ENCODE measurements around the gene ZCCHC4.

The ZCCHC4 gene

DNA sequence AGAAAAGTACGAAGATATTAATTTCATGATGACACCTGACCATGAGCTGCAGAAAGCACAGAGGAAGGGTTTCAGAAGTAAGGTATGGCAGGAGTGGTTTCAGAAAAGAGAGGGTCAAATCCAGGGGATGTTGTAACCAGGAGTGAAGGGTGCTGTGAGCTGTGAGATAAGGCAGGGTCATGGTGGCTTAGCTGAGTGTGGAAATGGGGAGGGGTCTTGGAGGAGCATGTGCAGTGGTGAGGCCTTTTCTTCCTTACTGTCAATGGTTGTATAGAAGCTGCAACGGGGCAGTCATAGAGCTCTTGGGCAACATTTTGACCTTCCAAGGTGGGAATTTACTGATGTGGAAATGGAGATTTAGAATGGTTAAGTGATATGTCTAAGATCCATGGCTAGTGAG lies 67.0 kb downstream of the ZCCHC4 start:
- TF ChIP-seq, protein P1, sequence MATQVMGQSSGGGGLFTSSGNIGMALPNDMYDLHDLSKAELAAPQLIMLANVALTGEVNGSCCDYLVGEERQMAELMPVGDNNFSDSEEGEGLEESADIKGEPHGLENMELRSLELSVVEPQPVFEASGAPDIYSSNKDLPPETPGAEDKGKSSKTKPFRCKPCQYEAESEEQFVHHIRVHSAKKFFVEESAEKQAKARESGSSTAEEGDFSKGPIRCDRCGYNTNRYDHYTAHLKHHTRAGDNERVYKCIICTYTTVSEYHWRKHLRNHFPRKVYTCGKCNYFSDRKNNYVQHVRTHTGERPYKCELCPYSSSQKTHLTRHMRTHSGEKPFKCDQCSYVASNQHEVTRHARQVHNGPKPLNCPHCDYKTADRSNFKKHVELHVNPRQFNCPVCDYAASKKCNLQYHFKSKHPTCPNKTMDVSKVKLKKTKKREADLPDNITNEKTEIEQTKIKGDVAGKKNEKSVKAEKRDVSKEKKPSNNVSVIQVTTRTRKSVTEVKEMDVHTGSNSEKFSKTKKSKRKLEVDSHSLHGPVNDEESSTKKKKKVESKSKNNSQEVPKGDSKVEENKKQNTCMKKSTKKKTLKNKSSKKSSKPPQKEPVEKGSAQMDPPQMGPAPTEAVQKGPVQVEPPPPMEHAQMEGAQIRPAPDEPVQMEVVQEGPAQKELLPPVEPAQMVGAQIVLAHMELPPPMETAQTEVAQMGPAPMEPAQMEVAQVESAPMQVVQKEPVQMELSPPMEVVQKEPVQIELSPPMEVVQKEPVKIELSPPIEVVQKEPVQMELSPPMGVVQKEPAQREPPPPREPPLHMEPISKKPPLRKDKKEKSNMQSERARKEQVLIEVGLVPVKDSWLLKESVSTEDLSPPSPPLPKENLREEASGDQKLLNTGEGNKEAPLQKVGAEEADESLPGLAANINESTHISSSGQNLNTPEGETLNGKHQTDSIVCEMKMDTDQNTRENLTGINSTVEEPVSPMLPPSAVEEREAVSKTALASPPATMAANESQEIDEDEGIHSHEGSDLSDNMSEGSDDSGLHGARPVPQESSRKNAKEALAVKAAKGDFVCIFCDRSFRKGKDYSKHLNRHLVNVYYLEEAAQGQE (IDR thresholded peaks at IDR 0.05; ENCODE audit: insufficient replicate concordance, low read depth) = no peak
- TF ChIP-seq, protein P2, sequence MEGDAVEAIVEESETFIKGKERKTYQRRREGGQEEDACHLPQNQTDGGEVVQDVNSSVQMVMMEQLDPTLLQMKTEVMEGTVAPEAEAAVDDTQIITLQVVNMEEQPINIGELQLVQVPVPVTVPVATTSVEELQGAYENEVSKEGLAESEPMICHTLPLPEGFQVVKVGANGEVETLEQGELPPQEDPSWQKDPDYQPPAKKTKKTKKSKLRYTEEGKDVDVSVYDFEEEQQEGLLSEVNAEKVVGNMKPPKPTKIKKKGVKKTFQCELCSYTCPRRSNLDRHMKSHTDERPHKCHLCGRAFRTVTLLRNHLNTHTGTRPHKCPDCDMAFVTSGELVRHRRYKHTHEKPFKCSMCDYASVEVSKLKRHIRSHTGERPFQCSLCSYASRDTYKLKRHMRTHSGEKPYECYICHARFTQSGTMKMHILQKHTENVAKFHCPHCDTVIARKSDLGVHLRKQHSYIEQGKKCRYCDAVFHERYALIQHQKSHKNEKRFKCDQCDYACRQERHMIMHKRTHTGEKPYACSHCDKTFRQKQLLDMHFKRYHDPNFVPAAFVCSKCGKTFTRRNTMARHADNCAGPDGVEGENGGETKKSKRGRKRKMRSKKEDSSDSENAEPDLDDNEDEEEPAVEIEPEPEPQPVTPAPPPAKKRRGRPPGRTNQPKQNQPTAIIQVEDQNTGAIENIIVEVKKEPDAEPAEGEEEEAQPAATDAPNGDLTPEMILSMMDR (IDR thresholded peaks at IDR 0.05; ENCODE audit: insufficient read depth, low read length) = no peak
- TF ChIP-seq SPI1 (IDR thresholded peaks at IDR 0.05; ENCODE audit: borderline replicate concordance, low read depth) (no peak), GABPA (IDR thresholded peaks at IDR 0.05; ENCODE audit: low read depth) (no peak), POLR2AphosphoS5 (IDR thresholded peaks at IDR 0.05; ENCODE audit: low read depth) (no peak)
- Histone ChIP-seq H3K4me3 (replicated peaks; ENCODE audit: insufficient read depth, low read length) (no peak overlapping the region), H3K27ac (replicated peaks) (no peak overlapping the region), H3K27me3 (ENCODE audit: insufficient read depth, poor library complexity, severe bottlenecking) (no peaks in the 10 kb centered on the region)
- DNase-seq (ENCODE audit: low read depth in 1 of 2, low spot score in 1 of 2) = no peak

DNA sequence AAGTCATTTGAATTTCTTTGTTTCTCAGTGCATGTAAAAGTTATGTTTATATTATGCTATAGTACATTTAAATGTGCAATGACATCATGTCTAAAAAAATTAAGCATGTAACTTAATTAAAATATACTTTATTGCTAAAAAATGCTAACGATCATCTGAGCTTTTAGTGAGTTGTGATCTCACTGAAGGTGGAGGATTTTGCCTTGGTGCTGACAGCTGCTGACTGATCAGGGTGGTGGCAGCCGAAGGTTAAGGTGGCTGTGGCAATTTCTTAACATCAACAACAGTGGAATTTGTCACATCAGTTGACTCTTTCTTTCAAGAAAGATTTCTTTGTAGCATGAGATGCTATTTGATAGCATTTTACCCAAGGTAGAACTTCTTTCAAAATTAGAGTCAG lies 71.1 kb downstream of the ZCCHC4 start:
- Histone ChIP-seq H3K27ac (replicated peaks) (no peak overlapping the region), H3K4me3 (replicated peaks; ENCODE audit: insufficient read depth, low read length) (no peak overlapping the region), H3K27me3 (ENCODE audit: insufficient read depth, poor library complexity, severe bottlenecking) (no peaks in the 10 kb centered on the region)
- DNase-seq (ENCODE audit: low read depth in 1 of 2, low spot score in 1 of 2) = no peak
- TF ChIP-seq GABPA (IDR thresholded peaks at IDR 0.05; ENCODE audit: low read depth) = no peak
- no peak for TF ChIP-seq SPI1 (IDR thresholded peaks at IDR 0.05; ENCODE audit: borderline replicate concordance, low read depth)
- TF ChIP-seq, protein P1 (IDR thresholded peaks at IDR 0.05; ENCODE audit: insufficient replicate concordance, low read depth) = no peak
- no peak for TF ChIP-seq POLR2AphosphoS5 (IDR thresholded peaks at IDR 0.05; ENCODE audit: low read depth)
- TF ChIP-seq, protein P2 (IDR thresholded peaks at IDR 0.05; ENCODE audit: insufficient read depth, low read length) = no peak

DNA sequence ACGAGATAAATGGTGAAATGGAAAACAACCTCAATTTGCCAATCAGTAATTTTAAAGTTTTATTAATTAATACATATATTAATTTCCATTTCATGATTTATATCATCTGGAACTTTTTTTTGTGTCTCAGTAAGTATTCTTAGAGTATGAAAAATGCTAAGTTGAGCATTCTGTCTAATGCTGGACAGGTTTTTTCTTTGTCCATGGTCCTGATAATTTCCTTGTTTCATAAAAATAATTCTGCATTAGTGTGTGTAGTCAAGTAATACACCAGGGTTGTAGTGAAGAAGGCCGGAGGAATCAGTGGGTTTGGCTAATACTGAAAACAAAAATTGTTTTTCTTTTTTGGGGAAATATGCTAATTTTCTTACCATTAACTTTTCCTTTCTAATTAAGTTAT lies 74.4 kb downstream of the ZCCHC4 start:
- Histone ChIP-seq H3K27ac (replicated peaks) (no peak overlapping the region), H3K4me3 (replicated peaks; ENCODE audit: insufficient read depth, low read length) (no peak overlapping the region), H3K27me3 (ENCODE audit: insufficient read depth, poor library complexity, severe bottlenecking) (no peaks in the 10 kb centered on the region)
- no peak for DNase-seq (ENCODE audit: low read depth in 1 of 2, low spot score in 1 of 2)
- TF ChIP-seq, protein P1 (IDR thresholded peaks at IDR 0.05; ENCODE audit: insufficient replicate concordance, low read depth) = peak; percentile 83
- no peak for TF ChIP-seq GABPA (IDR thresholded peaks at IDR 0.05; ENCODE audit: low read depth)

DNA sequence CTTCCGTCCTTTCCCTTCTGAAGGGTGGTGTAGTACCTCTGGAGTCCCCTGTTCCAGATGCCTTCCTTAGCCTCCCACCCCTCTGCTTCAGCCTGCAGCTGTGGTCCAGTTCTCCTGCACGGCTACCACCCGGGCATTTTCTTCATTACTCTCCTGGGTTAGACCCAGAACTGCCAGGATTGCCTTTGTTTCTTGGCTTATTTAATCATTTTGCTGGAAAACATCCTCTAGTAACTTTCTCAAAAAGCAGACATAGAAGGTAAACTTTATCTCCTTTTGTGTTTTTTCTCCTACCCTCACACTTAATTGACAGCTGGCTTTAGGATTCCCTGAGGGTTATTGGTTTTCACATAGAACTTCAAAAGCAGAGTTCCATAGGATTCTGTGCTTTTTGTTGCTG lies 84.7 kb downstream of the ZCCHC4 start:
- Histone ChIP-seq H3K27ac (replicated peaks) (no peak overlapping the region), H3K4me3 (replicated peaks; ENCODE audit: insufficient read depth, low read length) (no peak overlapping the region), H3K27me3 (ENCODE audit: insufficient read depth, poor library complexity, severe bottlenecking) (no peaks in the 10 kb centered on the region)
- TF ChIP-seq, protein P2 (IDR thresholded peaks at IDR 0.05; ENCODE audit: insufficient read depth, low read length) = no peak
- no peak for TF ChIP-seq GABPA (IDR thresholded peaks at IDR 0.05; ENCODE audit: low read depth)
- TF ChIP-seq SPI1 (IDR thresholded peaks at IDR 0.05; ENCODE audit: borderline replicate concordance, low read depth) = no peak
- TF ChIP-seq, protein P1 (IDR thresholded peaks at IDR 0.05; ENCODE audit: insufficient replicate concordance, low read depth) = no peak
- no peak for TF ChIP-seq POLR2AphosphoS5 (IDR thresholded peaks at IDR 0.05; ENCODE audit: low read depth)
- no peak for DNase-seq (ENCODE audit: low read depth in 1 of 2, low spot score in 1 of 2)

Measured in HL-60 (cell line).